ENCODE results near the gene ITPR1. TPM values are rescaled to one million over a fixed set of nuclear protein-coding genes. Genes with fewer than 3 reads are reported as not detected.

The ITPR1 gene
- total and polyA plus RNA-seq, 2 experiments from 2014 or later, result 6.8 to 21.0 TPM

GRCh38 chr3:4843619-4844018 lies 350.5 kb downstream of the ITPR1 start:
- Histone ChIP-seq H2AFZ (no peak overlapping the region), H3K79me2 (replicated peaks; ENCODE audit: insufficient read depth) (no peaks in the 10 kb centered on the region), H4K20me1 (replicated peaks; ENCODE audit: insufficient read depth) (no peaks in the 10 kb centered on the region), H3K4me2 (no peak overlapping the region), H3K4me1 (ENCODE audit: insufficient read depth) (peaks cover 15% of the 10 kb centered on the region; the same call in 1 of the 2 replicates), H3K4me3 (no peak overlapping the region), H3K27ac (ENCODE audit: low read depth) (no peak overlapping the region), H3K9me2 (ENCODE audit: insufficient read depth) (no peaks in the 10 kb centered on the region), H3F3A (replicated peaks; ENCODE audit: low read depth) (no peaks in the 10 kb centered on the region), H3K27me3 (ENCODE audit: insufficient read depth) (no peaks in the 10 kb centered on the region), H3K36me3 (ENCODE audit: insufficient read depth) (no peaks in the 10 kb centered on the region)
- DNase-seq (ENCODE audit: low spot score) (no peak), ATAC-seq (no peak)
- Mint-ChIP-seq H3K27me3 (ENCODE audit: insufficient read depth, low read depth, poor library complexity) (no peaks in the 10 kb centered on the region), H3K36me3 (ENCODE audit: low read depth) (no peaks in the 10 kb centered on the region), H3K4me1 (peaks cover 15% of the 10 kb centered on the region; the same call in 2 of the 3 replicates), H3K9me3 (no peaks in the 10 kb centered on the region), H3K27ac (no peak overlapping the region), H3K4me3 (no peak overlapping the region)
- no peak for TF ChIP-seq ZNF331 (CRISPR knock-in tag; IDR thresholded peaks at IDR 0.05; ENCODE audit: low read depth)
- no peak for TF ChIP-seq POLR2AphosphoS5 (IDR thresholded peaks at IDR 0.05; ENCODE audit: low read depth)
- TF ChIP-seq STAT1 (IDR thresholded peaks at IDR 0.05; ENCODE audit: unreplicated experiment), result no peak
- TF ChIP-seq CTCF (conservative IDR thresholded peaks at IDR 0.05; ENCODE audit: low read depth in 2 of 2), result no peak
- TF ChIP-seq NANOG (IDR thresholded peaks at IDR 0.05; ENCODE audit: borderline replicate concordance), result no peak
- TF ChIP-seq EZH2 (IDR thresholded peaks at IDR 0.05; ENCODE audit: low read depth, unreplicated experiment), result no peak
- TF ChIP-seq JUNB (IDR thresholded peaks at IDR 0.05; ENCODE audit: unreplicated experiment), result no peak
- no peak for TF ChIP-seq EZH2phosphoT487 (IDR thresholded peaks at IDR 0.05; ENCODE audit: unreplicated experiment)
- no peak for TF ChIP-seq ZNF462 (CRISPR knock-in tag; IDR thresholded peaks at IDR 0.05)
- no peak for TF ChIP-seq CREB1 (CRISPR knock-in tag; IDR thresholded peaks at IDR 0.05; ENCODE audit: low read depth)
- no peak for TF ChIP-seq ETS1 (IDR thresholded peaks at IDR 0.05)
- TF ChIP-seq REST (IDR thresholded peaks at IDR 0.05; ENCODE audit: unreplicated experiment), result no peak
- no peak for TF ChIP-seq ZNF114 (CRISPR knock-in tag; IDR thresholded peaks at IDR 0.05)

All from GM23338 (cell line).